ENCODE results near the gene S1PR4. TPM values are rescaled to one million over a fixed set of nuclear protein-coding genes. Genes with fewer than 3 reads are reported as not detected.

Gene S1PR4
- total and polyA plus RNA-seq, 2 experiments from 2014 or later, result 0.07 TPM; not detected in 1

DNA sequence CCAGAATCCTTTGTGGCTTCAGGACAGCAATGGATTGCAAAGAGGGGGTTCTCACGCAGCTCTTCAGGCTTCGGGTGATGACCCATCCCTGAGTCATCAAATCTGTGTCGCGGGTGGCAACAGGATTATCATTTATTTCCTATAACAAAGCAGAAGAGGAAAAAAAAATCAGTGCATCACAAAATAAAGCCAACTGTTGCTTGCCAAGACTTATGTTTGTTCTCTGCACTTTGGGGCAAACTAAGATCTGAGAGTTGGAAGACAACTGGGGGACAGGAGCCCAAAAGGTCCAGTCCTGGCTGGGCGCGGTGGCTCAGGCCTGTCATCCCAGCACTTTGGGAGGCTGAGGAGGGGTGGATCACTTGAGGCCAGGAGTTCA, 36.3 kb upstream of the S1PR4 start:
- H3K27me3 ChIP-seq, result no peaks in the 10 kb centered on the region
- H3K79me2 ChIP-seq, result no peaks in the 10 kb centered on the region
- no peak overlapping the region for H3K27ac ChIP-seq
- H3K4me1 ChIP-seq (ENCODE audit: insufficient read depth), result no peaks in the 10 kb centered on the region
- H2AFZ ChIP-seq, result no peak overlapping the region
- H4K20me1 ChIP-seq (ENCODE audit: insufficient read depth, poor library complexity, severe bottlenecking), result no peaks in the 10 kb centered on the region
- TF ChIP-seq EZH2 (IDR thresholded peaks at IDR 0.05; ENCODE audit: borderline replicate concordance) (no peak), EZH2phosphoT487 (IDR thresholded peaks at IDR 0.05; ENCODE audit: low read depth, severe bottlenecking, unreplicated experiment) (no peak)
- TF ChIP-seq, protein P1, sequence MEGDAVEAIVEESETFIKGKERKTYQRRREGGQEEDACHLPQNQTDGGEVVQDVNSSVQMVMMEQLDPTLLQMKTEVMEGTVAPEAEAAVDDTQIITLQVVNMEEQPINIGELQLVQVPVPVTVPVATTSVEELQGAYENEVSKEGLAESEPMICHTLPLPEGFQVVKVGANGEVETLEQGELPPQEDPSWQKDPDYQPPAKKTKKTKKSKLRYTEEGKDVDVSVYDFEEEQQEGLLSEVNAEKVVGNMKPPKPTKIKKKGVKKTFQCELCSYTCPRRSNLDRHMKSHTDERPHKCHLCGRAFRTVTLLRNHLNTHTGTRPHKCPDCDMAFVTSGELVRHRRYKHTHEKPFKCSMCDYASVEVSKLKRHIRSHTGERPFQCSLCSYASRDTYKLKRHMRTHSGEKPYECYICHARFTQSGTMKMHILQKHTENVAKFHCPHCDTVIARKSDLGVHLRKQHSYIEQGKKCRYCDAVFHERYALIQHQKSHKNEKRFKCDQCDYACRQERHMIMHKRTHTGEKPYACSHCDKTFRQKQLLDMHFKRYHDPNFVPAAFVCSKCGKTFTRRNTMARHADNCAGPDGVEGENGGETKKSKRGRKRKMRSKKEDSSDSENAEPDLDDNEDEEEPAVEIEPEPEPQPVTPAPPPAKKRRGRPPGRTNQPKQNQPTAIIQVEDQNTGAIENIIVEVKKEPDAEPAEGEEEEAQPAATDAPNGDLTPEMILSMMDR (IDR thresholded peaks at IDR 0.05; ENCODE audit: poor library complexity), result no peak
- no peaks in the 10 kb centered on the region for H3K36me3 ChIP-seq (replicated peaks; ENCODE audit: insufficient read depth, low read depth)
- no peak overlapping the region for H3K4me2 ChIP-seq
- H3K9me3 ChIP-seq (ENCODE audit: low read depth), result no peaks in the 10 kb centered on the region
- H3K4me3 ChIP-seq, result no peak overlapping the region
- 85% methylated on average over 6 of the region's 6 CpGs for WGBS (ENCODE audit: low lambda C conversion rate, missing lambda C conversion rate)
- DNase-seq (ENCODE audit: low spot score), result no peak
- no peaks in the 10 kb centered on the region for H3K9me2 ChIP-seq (replicated peaks; ENCODE audit: insufficient read depth)

DNA sequence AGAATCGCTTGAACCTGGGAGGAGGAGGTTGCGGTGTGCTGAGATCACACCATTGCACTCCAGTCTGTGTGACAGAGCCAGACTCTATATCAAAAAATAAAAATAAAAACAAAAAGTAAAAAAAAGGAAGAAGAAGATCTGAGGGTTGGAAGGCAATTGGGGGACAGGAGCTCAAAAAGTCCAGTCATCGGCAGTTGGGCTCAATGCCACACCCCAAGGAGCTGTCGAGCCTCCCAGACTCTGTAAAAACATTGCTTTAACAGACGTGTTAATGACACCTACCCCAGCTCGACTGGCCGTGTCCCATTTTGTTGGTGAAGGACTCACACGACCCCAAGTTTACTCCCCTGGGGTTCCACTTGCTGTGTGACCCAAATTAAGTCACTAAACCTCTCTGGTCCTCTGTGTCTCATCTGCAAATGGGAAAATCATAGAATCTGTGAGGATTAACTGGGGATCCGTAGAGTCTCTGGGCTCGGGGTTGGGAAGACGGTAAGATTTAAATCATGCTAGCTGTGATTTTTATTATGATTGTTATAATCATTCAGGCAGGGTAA, 35.7 kb upstream of the S1PR4 start:
- no peak overlapping the region for H3K27ac ChIP-seq
- 73% methylated on average over 11 of the region's 11 CpGs for WGBS (ENCODE audit: low lambda C conversion rate, missing lambda C conversion rate)

DNA sequence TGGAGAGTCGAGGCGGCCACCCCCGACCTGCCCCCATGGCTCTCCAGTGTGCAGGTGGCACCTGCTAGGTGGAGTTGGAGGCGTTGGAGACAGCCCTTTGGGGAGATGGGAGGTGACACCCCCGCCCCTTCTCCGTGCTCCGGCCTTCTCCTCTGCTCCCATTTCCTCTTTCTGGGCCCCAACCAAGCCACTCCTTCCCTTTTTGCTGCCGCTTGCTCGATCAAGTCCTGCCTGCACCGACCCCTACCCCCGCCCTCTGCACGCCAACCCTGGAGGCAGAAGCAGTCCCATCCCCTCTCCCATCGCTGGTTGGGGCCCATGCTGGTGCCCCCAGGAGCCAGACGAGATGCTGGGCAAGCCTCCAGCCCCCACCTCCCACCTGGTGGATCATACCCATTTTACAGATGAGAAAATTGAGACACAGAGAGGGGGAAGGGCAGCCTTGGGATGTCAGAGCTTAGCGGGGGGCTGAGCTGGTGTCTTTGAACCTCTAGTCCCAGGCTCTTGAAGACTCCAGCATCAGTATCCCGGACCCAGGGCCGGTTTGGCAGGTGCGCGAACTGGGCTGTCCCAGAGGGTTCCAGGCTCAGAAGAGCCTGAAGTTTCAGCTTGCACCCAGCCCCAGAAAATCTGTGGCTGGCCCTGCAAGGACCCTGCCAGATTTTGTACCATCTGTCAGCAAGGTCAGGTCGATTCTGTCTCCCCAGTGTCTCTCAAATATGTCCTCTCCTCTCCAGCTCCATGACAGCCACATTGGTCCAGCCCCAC, 32.5 kb upstream of the S1PR4 start:
- no peaks in the 10 kb centered on the region for H3K9me3 ChIP-seq (ENCODE audit: low read depth)
- no peak overlapping the region for H3K27ac ChIP-seq
- TF ChIP-seq EZH2phosphoT487 (IDR thresholded peaks at IDR 0.05; ENCODE audit: low read depth, severe bottlenecking, unreplicated experiment) (no peak), EZH2 (IDR thresholded peaks at IDR 0.05; ENCODE audit: borderline replicate concordance) (no peak)
- TF ChIP-seq, protein P1 (IDR thresholded peaks at IDR 0.05; ENCODE audit: poor library complexity), result no peak
- H3K27me3 ChIP-seq, result no peaks in the 10 kb centered on the region
- no peaks in the 10 kb centered on the region for H3K36me3 ChIP-seq (replicated peaks; ENCODE audit: insufficient read depth, low read depth)
- no peaks in the 10 kb centered on the region for H3K79me2 ChIP-seq
- no peak overlapping the region for H2AFZ ChIP-seq
- H3K4me3 ChIP-seq, result no peak overlapping the region
- H3K4me2 ChIP-seq, result no peak overlapping the region
- H3K9me2 ChIP-seq (replicated peaks; ENCODE audit: insufficient read depth), result no peaks in the 10 kb centered on the region
- H4K20me1 ChIP-seq (ENCODE audit: insufficient read depth, poor library complexity, severe bottlenecking), result no peaks in the 10 kb centered on the region
- no peak for DNase-seq (ENCODE audit: low spot score)
- H3K4me1 ChIP-seq (ENCODE audit: insufficient read depth), result no peaks in the 10 kb centered on the region
- 92% methylated on average over 20 of the region's 20 CpGs for WGBS (ENCODE audit: low lambda C conversion rate, missing lambda C conversion rate)

More for the DNA sequence above, 35.7 kb upstream of the S1PR4 start:
- TF ChIP-seq, protein P1 (IDR thresholded peaks at IDR 0.05; ENCODE audit: poor library complexity), result no peak
- no peak for TF ChIP-seq EZH2 (IDR thresholded peaks at IDR 0.05; ENCODE audit: borderline replicate concordance)
- no peak for TF ChIP-seq EZH2phosphoT487 (IDR thresholded peaks at IDR 0.05; ENCODE audit: low read depth, severe bottlenecking, unreplicated experiment)
- Histone ChIP-seq H3K36me3 (replicated peaks; ENCODE audit: insufficient read depth, low read depth) (no peaks in the 10 kb centered on the region), H2AFZ (no peak overlapping the region), H3K27me3 (no peaks in the 10 kb centered on the region), H4K20me1 (ENCODE audit: insufficient read depth, poor library complexity, severe bottlenecking) (no peaks in the 10 kb centered on the region), H3K4me1 (ENCODE audit: insufficient read depth) (no peaks in the 10 kb centered on the region), H3K79me2 (no peaks in the 10 kb centered on the region), H3K4me2 (no peak overlapping the region), H3K9me2 (replicated peaks; ENCODE audit: insufficient read depth) (no peaks in the 10 kb centered on the region), H3K4me3 (no peak overlapping the region), H3K9me3 (ENCODE audit: low read depth) (no peaks in the 10 kb centered on the region)
- DNase-seq (ENCODE audit: low spot score), result no peak

Measured in hepatocyte (in vitro differentiated cells).